Stimulated activated CD4-positive, alpha-beta T cell treated with anti-CD3 and anti-CD28 coated beads, TNF-alpha, amount 100 ng/mL, for 24 hours (primary cell): Measurements from ENCODE around the gene BMAL1.

Source experiments
- DNase-seq, 3 experiments: peaks; one replicate each; pipeline ENCODE4 v3.0.0-alpha.2; 2020; ENCODE audit warnings: low read depth in 3 of 3

BMAL1 gene

GRCh38 chr11:13261591-13262061 lies 16.0 kb upstream of the BMAL1 start:
- DNase-seq = no peak

GRCh38 chr11:13262096-13262495 lies 15.5 kb upstream of the BMAL1 start:
- no peak for DNase-seq

DNA sequence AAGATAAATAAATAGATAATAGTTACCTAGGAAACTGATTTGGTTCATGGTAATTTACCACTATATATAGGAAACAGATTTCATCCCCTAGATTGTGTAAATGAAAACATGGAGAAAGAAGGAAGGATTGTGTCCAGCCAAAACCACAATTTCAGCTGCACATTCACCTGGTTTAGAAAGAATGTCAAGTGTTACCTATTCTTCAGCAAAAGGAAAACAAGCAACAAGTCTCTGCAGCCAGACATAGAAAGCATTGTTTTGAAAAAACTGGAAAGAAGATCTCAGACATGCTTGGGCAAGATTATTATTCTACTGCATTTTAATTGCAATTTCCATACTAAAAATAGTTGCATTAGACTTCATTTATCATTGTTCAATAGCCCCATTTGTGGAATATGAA lies 8.8 kb upstream of the BMAL1 start:
- DNase-seq = no peak

- DNase-seq = no peak
These were observed 7.8 kb upstream of the BMAL1 start for GRCh38 chr11:13269775-13270174.

- DNase-seq = no peak
These were observed 6.4 kb upstream of the BMAL1 start for GRCh38 chr11:13271060-13271693.

DNA sequence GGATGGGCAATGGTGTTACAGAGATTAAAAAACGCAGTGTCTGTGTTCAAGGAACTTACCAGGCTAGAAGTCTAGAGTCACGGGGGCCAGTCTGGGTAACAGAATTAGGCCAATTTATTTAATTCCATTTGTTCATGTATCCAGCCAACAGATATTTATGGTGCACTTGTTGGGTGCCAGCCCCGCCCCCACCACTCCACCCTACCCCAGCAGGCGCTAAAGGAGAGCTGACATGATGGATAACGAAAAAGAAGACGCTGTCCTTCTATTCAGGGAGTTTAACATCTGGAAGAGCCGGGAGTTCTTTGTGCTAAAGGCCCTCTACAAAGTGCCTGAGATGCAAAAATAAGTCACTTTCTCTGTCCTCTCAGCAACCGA lies 1.1 kb upstream of the BMAL1 start:
- DNase-seq = no peak

DNA sequence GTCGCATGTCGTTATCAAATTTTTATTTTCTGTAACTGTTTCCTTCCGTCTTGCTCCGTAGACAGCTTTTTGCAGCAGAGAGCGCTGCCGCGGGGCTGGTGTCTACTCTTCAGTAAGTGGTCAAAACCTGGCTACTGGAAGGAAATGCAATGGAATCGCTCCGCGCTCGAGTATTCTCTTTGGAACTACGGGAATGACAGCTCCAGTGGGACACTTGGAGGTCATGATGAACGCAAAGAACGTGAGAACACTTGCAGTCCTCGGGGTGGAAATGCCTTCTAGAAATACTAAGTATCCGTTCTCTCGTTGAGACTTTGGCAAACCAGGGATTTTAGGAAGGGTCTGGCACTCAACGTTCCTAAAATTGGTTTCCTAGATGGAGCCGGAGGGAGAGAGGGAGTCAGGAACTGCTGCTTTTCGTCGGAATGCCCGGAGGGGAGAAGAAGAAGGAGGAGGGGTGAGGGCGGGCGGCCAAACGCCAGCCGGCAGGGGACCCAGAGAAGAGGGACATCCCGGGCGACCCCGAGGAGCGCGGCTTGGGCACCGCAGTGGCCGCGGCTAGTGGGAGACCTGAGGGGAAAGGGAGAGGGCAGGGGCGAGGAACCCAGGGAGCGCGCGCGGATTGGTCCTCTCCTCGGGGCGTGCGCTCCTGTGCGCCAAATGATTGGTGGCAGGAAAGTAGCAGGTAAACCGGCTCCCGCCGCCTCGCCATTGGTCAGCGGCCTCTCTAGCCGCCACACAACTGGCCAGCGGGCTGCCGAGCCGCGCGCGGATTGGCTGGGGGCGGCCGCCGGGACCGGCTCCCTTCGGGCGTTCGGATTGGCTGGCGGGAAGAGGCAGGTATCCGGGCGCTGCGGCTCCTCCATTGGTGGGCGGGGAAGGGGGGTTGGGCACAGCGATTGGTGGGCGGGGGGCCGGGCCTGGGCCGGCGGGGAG lies 490 bp upstream of the BMAL1 start:
- DNase-seq = peak; percentile 93 to 95 (median 94)

DNA sequence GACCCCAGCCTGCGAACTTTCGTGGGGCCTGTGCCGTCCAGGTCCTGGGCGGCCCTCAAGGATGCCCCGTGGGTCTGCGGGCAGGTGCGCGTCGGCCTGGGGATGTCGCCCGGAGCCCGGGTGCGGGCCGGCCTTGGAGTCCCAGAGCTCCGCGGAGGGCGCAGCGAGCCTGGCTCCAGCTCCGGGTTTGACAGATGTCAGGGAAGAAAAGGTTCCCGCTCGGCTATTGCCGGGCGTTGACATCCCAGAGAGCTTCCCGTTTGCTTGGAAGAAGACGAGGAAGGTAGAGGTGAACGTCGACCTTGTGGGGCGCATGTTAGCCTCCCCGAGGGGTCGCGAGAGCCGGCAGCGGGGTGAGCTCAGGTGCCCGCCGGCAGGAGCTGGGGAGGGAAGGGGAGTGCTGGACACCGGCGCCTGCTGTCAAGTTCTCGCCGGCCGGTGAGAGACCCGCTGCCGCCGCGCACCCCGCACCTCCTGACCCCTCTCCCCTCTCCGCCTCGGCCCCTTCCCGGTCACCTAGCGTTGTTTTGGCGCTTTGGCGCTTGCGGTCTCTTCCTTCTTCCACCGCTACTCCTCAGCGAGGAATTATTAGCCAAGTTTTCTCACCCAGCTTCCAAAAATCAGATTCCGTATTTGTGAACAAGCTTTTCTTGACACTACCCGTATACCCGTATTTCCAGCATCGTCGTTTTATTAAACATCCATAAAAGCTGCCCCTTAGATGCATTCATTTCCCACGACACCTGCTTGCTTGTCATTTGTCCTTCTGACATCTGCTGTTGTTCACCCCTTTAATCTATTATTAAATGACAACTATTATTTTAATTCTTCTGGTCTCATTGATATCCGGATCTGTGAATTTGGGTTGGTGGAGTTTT lies 1.3 kb downstream of the BMAL1 start:
- DNase-seq = no peak

DNA sequence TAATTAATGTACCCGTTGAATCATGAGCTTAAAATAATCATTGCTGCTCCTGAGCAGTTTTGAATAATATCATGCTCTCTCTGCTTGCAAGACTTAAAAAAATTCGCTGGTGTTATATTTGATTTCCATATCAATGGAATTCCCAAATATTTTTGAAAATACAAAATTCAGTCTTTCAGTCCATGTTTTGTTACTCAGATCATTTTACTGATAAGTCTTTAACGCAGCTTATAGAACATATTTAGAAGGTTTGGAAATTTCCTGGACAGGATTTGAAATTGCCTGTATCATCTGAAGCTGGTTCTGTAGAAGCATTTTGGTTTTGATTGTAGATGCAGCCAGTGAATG lies 1.9 kb downstream of the BMAL1 start:
- no peak for DNase-seq

- no peak for DNase-seq
These were observed 2.6 kb downstream of the BMAL1 start for GRCh38 chr11:13280092-13280722.

DNA sequence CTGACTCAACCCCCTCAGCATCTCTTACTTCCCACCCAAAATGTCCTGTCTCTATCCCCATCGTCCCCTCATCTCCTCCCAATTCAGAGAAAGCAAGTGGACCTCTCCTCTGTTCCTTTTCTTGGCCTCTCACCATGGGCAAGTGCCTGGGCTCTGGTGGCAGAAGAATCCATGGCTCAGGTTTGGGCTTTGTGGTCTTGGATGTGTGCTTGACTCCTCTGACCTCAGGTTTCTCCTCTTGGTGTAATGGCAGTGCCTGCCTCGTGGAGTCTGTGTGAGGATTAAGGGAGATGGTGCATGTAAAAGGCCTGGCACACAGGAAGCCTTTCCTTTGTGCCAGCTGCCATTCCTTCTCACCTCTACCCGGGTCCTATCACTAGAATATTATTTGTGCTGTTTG lies 3.2 kb downstream of the BMAL1 start:
- DNase-seq = no peak

GRCh38 chr11:13283636-13284035 lies 6.0 kb downstream of the BMAL1 start:
- no peak for DNase-seq

DNA sequence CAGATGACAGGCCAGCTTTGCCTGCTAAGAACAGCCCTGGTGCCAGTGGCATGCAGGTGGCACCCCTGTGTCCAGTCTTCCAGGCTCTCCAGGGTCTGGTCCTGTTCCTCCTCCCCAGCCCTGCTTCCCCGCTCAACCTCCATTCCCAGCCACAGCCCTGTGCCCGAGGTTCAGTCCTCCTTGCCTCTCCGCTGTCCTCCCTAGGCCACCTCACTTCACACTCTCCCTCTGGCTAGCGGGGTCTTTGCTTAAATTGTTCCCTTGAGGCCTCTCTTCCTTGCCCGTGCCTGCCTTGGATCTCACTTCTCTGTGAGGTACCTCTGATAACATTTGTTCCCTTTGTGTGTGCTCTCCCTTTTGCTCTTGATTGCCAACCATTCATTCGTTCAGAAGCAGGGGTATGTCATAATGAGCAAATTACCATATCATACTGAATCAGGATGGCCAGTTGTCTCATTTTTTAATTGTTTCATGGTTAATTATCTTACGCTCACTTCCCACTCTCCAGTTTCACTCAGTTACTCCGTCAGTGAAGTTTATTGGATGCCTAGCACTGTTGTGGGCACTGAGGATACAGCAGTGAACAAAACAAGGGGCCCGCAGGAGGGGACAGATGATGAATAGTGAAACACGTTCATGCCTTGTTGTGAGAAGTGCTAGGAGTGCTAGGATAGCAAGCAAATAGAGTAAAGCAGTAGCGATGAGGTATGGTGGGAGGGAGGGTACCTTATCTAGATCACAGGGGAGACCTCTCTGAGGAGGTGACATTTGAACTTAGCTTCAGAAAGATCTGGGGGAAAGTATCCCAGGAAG lies 7.4 kb downstream of the BMAL1 start:
- DNase-seq = no peak

DNA sequence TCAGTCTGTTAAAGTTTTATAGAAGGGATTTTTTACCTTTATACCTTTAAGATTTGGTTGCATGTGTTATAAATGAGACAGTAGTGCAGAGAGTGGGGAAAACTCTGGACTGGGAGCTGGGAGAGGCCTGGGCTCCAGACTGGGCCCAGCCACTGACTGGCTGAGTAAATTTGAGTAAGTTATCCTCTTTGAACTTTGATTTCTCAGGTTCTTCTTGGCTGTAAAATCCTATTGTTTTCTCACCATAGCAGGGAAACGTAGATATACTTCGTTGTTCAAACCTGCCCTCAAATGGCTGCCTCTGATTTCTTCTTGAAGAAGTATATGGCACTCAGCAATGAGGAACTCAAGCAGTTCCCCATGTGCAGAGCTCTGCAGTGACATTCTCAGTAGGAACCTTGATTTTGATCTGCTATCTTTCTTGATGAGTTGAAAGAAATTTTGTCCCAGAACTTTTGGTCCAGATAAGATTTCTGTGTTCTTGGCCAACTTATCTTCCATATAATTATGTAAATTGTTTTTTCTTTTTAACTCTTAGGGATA lies 8.8 kb downstream of the BMAL1 start:
- no peak for DNase-seq

DNA sequence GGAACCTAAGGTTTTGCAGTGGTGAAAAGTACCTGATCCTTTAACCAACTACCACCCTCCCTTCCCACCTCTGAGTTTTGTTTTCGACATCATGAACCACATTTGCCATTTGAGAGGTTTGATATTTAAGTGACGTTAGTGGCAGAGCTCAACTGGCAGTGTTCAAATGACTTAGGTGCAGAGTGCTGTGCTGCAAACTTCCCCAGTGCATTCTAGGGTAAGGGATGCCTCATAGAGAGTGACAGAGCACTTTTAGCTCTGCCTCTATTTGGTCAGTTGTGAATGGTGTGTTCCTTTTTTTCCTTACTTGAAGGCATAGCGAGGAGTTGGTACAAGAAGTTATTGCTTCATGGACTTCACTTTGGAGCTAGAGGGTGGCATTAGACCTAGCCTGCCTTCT lies 9.4 kb downstream of the BMAL1 start:
- DNase-seq = no peak

DNA sequence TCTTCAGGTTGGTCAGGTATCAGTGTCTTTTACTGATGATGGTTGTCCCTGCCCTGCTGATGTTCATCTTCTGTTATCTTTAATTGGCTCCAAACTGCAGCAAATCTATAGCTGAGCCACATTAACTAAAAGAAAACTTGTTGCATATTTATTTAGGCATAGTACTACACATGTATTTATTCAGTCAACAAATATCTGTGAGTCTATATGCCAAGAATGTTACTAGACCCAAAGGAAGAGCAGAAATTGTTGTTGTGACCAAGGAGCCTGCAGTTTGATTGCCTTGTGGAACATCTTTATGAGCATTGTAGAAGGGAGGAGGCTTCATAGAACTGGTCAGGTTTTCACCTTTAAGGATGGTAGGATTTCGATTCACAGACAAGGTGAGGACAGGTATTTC lies 10.1 kb downstream of the BMAL1 start:
- DNase-seq = no peak

DNA sequence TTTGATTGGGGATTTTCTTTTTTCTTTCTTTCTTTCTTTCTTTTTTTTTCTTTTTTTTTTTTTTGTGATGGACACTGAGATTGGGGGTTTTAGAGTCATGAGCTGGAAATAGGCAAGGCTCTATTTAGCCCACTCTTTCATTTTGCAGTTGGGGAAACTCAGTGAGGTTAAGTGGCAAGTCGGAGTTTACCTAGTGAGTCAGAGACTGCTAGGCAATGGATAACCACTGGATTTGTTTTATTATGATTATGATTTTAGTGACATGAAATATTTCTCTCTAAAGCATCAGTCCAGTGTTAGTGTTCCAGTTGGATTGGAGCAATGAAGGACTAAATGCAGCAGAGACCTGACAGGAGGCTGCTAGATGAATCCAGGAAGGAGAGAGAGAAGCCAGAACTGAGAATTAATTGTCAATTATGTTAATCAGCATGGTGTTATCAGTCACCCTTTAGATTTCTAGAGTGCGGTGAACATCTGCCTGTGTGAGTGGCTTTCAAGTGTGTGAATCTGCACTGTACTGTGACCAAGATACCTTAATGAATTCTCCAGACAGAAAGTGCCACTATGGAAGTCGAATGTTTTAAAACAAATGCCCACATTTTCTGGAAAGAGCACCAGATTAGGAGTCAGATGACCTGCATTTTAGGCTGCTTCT lies 10.9 kb downstream of the BMAL1 start:
- no peak for DNase-seq

GRCh38 chr11:13289081-13289480 lies 11.5 kb downstream of the BMAL1 start:
- DNase-seq = no peak

DNA sequence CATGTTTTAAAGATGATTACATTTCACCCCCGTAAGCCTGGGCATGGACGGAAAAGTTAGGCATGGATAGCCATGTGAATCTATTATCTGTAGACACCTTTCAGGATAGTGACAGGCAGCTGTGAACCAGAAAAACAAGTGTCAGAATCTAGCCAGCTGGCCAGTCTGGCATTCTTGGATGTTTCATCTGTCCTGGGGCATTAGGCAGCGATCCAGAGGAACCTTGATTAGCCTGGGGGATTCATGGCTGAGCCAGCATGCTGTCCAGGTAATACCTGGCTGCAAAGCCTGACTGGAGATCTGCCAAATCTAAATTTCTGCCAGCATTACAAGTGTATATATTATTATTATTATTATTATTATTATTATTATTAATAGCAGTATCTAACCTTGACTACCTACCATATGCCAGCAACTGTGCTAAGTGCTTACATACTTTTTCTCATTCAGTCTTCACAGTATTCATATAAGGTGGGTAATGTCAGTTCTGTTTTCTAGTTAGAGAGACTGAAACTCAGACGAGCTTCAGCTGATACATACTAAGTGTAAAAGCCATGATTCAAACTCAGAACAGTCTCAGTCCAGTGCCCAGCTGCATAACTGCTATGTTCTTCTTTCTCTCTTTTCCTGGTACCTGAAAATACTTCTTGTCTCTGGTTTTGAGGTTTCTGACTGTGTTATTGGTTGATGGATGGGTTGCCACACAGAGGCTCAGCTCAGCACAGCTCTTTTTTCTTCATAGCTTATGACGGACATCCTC lies 12.8 kb downstream of the BMAL1 start:
- DNase-seq = no peak
